H1 (cell line): ENCODE measurements around the gene L3HYPDH. TPM values are rescaled to one million over a fixed set of nuclear protein-coding genes. Genes with fewer than 3 reads are reported as not detected.

Experiments used
- ATF3 ChIP-seq: IDR thresholded peaks from 2 replicates; pipeline ENCODE4 v1.6.1; 2011; ENCODE audit warnings: low read depth, mild to moderate bottlenecking, low read length; ENCODE audit not compliant: insufficient read depth
- CEBPB ChIP-seq: IDR thresholded peaks from 2 replicates; pipeline ENCODE4 v1.6.1; 2012; ENCODE audit warnings: low read depth, low read length
- KDM1A ChIP-seq: fragments of 200-600, 300-600 bp; sonication (generic); IDR thresholded peaks from 2 replicates; pipeline ENCODE4 v1.7.1; 2016; ENCODE audit warnings: mild to moderate bottlenecking, low read length, borderline replicate concordance
- POU5F1 ChIP-seq: IDR thresholded peaks from 2 replicates; pipeline ENCODE4 v1.6.1; 2011; ENCODE audit warnings: low read depth, mild to moderate bottlenecking, low read length, moderate library complexity
- SIX5 ChIP-seq: IDR thresholded peaks from 2 replicates; pipeline ENCODE4 v1.6.1; 2011; ENCODE audit warnings: mild to moderate bottlenecking, low read depth, low read length
- TEAD4 ChIP-seq: IDR thresholded peaks from 2 replicates; pipeline ENCODE4 v1.6.1; 2012; ENCODE audit warnings: low read depth, low read length, inconsistent platforms, mixed read lengths
- polyA plus RNA-seq, 7 experiments: library from polyadenylated mRNA; depleted of rRNA in 3 of 7; stranded (reverse) in 5 of 7; unstranded in 2 of 7; fragments of >200 nt in 5 of 7; fragments of 200-250 nt in 2 of 7; gene quantifications; 1 replicate in 5 of 7; 2 replicates in 1 of 7; 4 replicates in 1 of 7; pipeline versions ENCODE4 v1.2.1 to v1.2.3, GENCODE V29; 2011 to 2013; ENCODE audit warnings: missing spikeins in 2 of 7, mixed read lengths in 2 of 7
- total RNA-seq: library from RNA; stranded (reverse); fragmentation: NEBNext Ultra II Directional; extraction: Animal tissue kit (Norgen Biotek cat#: 25700); gene quantifications from 2 replicates; pipeline ENCODE4 v1.2.1, GENCODE V29; 2021
- TF ChIP-seq, protein P1 (sequence below): IDR thresholded peaks from 2 replicates; pipeline ENCODE4 v1.6.1; 2012; ENCODE audit warnings: inconsistent platforms

L3HYPDH gene
- total and polyA plus RNA-seq, 2 of the 8 experiments (the other 6 are each of a cell fraction or from before 2014, with no cell fraction given) = 11.2 to 15.8 TPM

- TF ChIP-seq SIX5 (no peak), KDM1A (no peak), CEBPB (no peak), ATF3 (no peak), TEAD4 (no peak), POU5F1 (no peak)
- TF ChIP-seq, protein P1, sequence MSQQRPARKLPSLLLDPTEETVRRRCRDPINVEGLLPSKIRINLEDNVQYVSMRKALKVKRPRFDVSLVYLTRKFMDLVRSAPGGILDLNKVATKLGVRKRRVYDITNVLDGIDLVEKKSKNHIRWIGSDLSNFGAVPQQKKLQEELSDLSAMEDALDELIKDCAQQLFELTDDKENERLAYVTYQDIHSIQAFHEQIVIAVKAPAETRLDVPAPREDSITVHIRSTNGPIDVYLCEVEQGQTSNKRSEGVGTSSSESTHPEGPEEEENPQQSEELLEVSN = no peak
Measured at GRCh38 chr14:59481407-59481806, 2.8 kb downstream of the L3HYPDH start (continued).
